A673 (cell line): ENCODE measurements around the gene CPNE8. TPM values are rescaled to one million over a fixed set of nuclear protein-coding genes. Genes with fewer than 3 reads are reported as not detected.

Source experiments
- BruUV-seq: library from RNA; stranded (reverse); fragments of 400-500 nt; replicated peaks from 2 replicates; lab custom pipeline; 2021; lab: Mats Ljungman, UMichigan
- CTCF ChIA-PET: fragments of 300-600 bp; sonication (Branson Sonifier 250); formaldehyde crosslinking; loops from one replicate; lab custom pipeline; 2022; ENCODE audit warnings: antibody characterized with exemption; lab: Charles Lee
- POLR2A ChIA-PET: fragments of 300-600 bp; sonication (Branson Sonifier 250); formaldehyde crosslinking; loops from one replicate; lab custom pipeline; 2022; ENCODE audit warnings: antibody characterized with exemption; ENCODE audit not compliant: low non-redundant PET; lab: Charles Lee
- DNase-seq: peaks from one replicate; pipeline ENCODE4 v3.0.0-alpha.2; 2015; ENCODE audit warnings: low spot score
- H3K27ac ChIP-seq: fragments of 200-600 bp; sonication (generic); 2 replicates; pipeline ENCODE4 v1.5.1; 2016; ENCODE audit warnings: mixed run types, low read depth, mild to moderate bottlenecking, mixed read lengths, antibody characterized with exemption, low read length; ENCODE audit not compliant: poor library complexity, severe bottlenecking
- H3K27me3 ChIP-seq: fragments of 200-600 bp; sonication (generic); replicated peaks from 2 replicates; pipeline ENCODE4 v1.6.1; 2017; ENCODE audit warnings: mixed run types, low read depth, mild to moderate bottlenecking, mixed read lengths, antibody characterized with exemption, low read length; ENCODE audit not compliant: insufficient read depth, poor library complexity
- H3K36me3 ChIP-seq: fragments of 200-600 bp; sonication (generic); 2 replicates; pipeline ENCODE4 v1.6.1; 2016; ENCODE audit warnings: mixed run types, mild to moderate bottlenecking, mixed read lengths, antibody characterized with exemption, low read length; ENCODE audit not compliant: insufficient read depth, poor library complexity, severe bottlenecking
- H3K4me1 ChIP-seq: fragments of 200-600 bp; sonication (generic); 2 replicates; pipeline ENCODE4 v1.6.1; 2017; ENCODE audit warnings: mixed run types, mild to moderate bottlenecking, mixed read lengths, antibody characterized with exemption, low read length; ENCODE audit not compliant: insufficient read depth, poor library complexity, severe bottlenecking
- H3K4me3 ChIP-seq: fragments of 200-600 bp; sonication (generic); 2 replicates; pipeline ENCODE4 v1.5.1; 2016; ENCODE audit warnings: low read depth, mixed run types, mild to moderate bottlenecking, mixed read lengths, low read length; ENCODE audit not compliant: poor library complexity, severe bottlenecking
- H3K9me3 ChIP-seq: fragments of 200-600 bp; sonication (generic); 2 replicates; pipeline ENCODE4 v1.6.1; 2016; ENCODE audit warnings: mixed run types, low read depth, mild to moderate bottlenecking, mixed read lengths, antibody characterized with exemption, low read length; ENCODE audit not compliant: poor library complexity, severe bottlenecking
- CTCF ChIP-seq: fragments of 300-800, 200-600 bp; sonication (generic); conservative IDR thresholded peaks from 2 replicates; pipeline ENCODE4 v1.5.1; 2017; ENCODE audit warnings: low read depth, mild to moderate bottlenecking, antibody characterized with exemption, low read length, moderate library complexity, mixed read lengths
- EZH2 ChIP-seq: fragments of 200-600 bp; sonication (generic); IDR thresholded peaks from 2 replicates; pipeline ENCODE4 v1.6.1; 2017; ENCODE audit warnings: borderline replicate concordance, low read depth, mild to moderate bottlenecking, mixed read lengths, antibody characterized with exemption, low read length; ENCODE audit not compliant: poor library complexity, severe bottlenecking
- intact Hi-C: fragments of 100-400 bp; cut with micrococcal nuclease; formaldehyde crosslinking; loops from one replicate; pipeline ENCODE4 v1.10.0; 2022; ENCODE audit not compliant: unreplicated experiment
- total RNA-seq: library from RNA; stranded (reverse); gene quantifications from 2 replicates; pipeline ENCODE4 v1.2.3, GENCODE V29; 2021

The CPNE8 gene
- total RNA-seq, 1 experiment from 2014 or later: 1.3 TPM

- Histone ChIP-seq H3K27ac (no peak overlapping the region), H3K9me3 (peaks cover 3% of the 10 kb centered on the region), H3K4me3 (no peak overlapping the region), H3K4me1 (no peaks in the 10 kb centered on the region), H3K36me3 (no peaks in the 10 kb centered on the region), H3K27me3 (no peaks in the 10 kb centered on the region)
- intact Hi-C loops: loop anchor here (10.0 kb wide), 1 partner anchor 56 kb away; no protein-coding TSS in a partner anchor
- ChIA-PET POLR2A (no interaction called here), CTCF (no interaction called here)
- DNase-seq: no peak
- no TSS peak for BruUV-seq
- TF ChIP-seq CTCF: no peak
- no peak for TF ChIP-seq EZH2
These were observed 194.3 kb downstream of the CPNE8 start for GRCh38 chr12:38711054-38711453.

DNA sequence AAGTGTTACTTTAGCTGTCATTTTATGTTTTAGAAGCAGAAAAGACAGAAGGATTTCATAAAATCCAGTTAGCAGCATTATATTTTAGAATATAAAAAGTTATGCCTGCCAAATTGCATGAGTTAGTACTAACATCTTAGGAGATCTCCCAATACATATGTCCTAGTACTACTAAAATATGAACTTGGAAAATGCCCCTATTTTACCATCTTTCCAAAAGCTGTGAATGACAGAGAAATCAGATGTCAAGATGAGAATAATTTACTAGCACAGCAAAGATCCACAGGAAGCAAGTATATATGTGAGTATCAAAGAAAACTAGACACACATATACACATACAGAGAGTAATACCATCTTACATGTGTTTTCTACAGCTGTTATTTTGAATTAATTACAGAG is 196.9 kb downstream of the CPNE8 start:
- H3K4me1 ChIP-seq: no peaks in the 10 kb centered on the region
- ChIA-PET POLR2A (no interaction called here), CTCF (no interaction called here)
- H3K36me3 ChIP-seq: no peaks in the 10 kb centered on the region
- H3K9me3 ChIP-seq: no peaks in the 10 kb centered on the region
- DNase-seq: no peak
- no peak overlapping the region for H3K27ac ChIP-seq
- BruUV-seq: no TSS peak
- H3K4me3 ChIP-seq: no peak overlapping the region
- H3K27me3 ChIP-seq: no peaks in the 10 kb centered on the region
- no peak for TF ChIP-seq EZH2
- TF ChIP-seq CTCF: no peak
- intact Hi-C loops: no loop called here

DNA sequence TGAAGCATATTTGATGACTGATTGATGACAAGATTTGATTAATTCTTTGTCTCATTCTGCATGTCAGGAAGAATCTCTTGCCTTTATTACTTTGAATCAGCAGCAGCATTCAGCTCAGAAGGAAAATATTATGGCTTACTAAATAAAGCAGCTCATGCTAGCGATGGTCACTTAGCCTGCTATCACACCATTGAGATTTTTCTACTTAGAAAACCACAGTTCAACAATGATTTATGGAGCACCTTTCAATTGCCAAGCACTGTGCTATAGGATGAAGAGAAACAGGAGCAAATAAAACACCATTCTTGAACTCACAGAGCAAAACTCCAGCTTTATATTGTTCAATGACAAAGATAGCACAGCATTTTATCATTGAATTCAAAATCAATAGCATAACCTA is 197.7 kb downstream of the CPNE8 start:
- intact Hi-C loops: no loop called here
- POLR2A ChIA-PET: no interaction called here
- DNase-seq: no peak
- CTCF ChIA-PET: no interaction called here
- no TSS peak for BruUV-seq
- Histone ChIP-seq H3K27ac (no peak overlapping the region), H3K4me1 (no peaks in the 10 kb centered on the region), H3K36me3 (no peaks in the 10 kb centered on the region), H3K9me3 (no peaks in the 10 kb centered on the region), H3K27me3 (no peaks in the 10 kb centered on the region), H3K4me3 (no peak overlapping the region)
- TF ChIP-seq EZH2 (no peak), CTCF (no peak)
